Fibroblast of mammary gland (primary cell): ENCODE data around the gene CCDC152.

Source experiments
- DNase-seq: peaks from one replicate; pipeline ENCODE4 v3.0.0-alpha.2; 2010; ENCODE audit warnings: low read depth
- H3K4me3 ChIP-seq: 2 replicates; pipeline ENCODE4 v1.5.1; 2011; ENCODE audit warnings: low read depth, mild to moderate bottlenecking, low read length, moderate library complexity; ENCODE audit not compliant: control insufficient read depth
- TF ChIP-seq, protein P1 (sequence below): conservative IDR thresholded peaks from 2 replicates; pipeline ENCODE4 v1.5.1; 2011; ENCODE audit warnings: low read depth, low read length, inconsistent platforms; ENCODE audit not compliant: control insufficient read depth, insufficient read depth

CCDC152 gene

DNA sequence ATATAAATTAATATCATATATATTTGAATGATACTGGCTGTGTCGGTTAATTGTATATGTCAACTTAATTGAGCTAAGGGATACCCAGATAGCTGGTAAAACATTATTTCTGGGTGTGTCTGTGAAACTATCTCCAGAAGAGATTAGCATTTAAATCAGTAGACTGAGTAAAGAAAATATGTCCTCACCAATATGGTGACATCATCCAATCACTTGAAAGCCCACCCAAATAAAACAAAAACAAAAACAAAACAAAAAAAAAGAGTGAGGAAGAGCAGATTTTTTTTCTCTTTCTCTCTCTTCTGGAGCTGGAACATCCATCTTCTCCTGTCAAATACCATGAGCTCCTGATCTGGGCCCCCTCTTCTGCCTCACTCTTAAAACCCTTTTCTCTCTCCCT lies 15.7 kb upstream of the CCDC152 start:
- no peak for DNase-seq
- TF ChIP-seq, protein P1, sequence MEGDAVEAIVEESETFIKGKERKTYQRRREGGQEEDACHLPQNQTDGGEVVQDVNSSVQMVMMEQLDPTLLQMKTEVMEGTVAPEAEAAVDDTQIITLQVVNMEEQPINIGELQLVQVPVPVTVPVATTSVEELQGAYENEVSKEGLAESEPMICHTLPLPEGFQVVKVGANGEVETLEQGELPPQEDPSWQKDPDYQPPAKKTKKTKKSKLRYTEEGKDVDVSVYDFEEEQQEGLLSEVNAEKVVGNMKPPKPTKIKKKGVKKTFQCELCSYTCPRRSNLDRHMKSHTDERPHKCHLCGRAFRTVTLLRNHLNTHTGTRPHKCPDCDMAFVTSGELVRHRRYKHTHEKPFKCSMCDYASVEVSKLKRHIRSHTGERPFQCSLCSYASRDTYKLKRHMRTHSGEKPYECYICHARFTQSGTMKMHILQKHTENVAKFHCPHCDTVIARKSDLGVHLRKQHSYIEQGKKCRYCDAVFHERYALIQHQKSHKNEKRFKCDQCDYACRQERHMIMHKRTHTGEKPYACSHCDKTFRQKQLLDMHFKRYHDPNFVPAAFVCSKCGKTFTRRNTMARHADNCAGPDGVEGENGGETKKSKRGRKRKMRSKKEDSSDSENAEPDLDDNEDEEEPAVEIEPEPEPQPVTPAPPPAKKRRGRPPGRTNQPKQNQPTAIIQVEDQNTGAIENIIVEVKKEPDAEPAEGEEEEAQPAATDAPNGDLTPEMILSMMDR: no peak
- H3K4me3 ChIP-seq: no peak overlapping the region

GRCh38 chr5:42745426-42745825 lies 11.2 kb upstream of the CCDC152 start:
- H3K4me3 ChIP-seq: no peak overlapping the region
- DNase-seq: peak; percentile 11
- TF ChIP-seq, protein P1: peak; percentile 52

GRCh38 chr5:42745856-42746255 lies 10.8 kb upstream of the CCDC152 start:
- TF ChIP-seq, protein P1: no peak
- no peak overlapping the region for H3K4me3 ChIP-seq
- no peak for DNase-seq

DNA sequence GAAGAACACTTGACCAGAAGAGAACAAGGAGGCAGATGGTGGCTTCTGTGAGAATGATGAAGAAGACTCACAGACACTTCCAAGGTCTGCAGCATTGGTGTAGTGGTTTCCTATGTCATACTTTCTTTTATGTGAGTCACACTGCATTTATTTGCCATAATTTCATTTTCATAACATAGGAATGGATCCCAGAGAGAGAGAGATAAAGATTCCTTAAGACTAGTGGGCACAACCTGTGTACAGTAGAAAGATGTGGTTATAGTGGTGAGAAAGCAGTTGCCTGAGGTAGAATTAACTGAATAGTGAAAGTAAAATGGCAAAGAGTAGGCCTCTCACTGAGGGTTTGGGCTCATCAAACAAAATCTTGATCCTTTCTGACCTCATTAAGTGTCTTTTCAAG lies 7.6 kb upstream of the CCDC152 start:
- DNase-seq: no peak
- TF ChIP-seq, protein P1: no peak
- no peak overlapping the region for H3K4me3 ChIP-seq

DNA sequence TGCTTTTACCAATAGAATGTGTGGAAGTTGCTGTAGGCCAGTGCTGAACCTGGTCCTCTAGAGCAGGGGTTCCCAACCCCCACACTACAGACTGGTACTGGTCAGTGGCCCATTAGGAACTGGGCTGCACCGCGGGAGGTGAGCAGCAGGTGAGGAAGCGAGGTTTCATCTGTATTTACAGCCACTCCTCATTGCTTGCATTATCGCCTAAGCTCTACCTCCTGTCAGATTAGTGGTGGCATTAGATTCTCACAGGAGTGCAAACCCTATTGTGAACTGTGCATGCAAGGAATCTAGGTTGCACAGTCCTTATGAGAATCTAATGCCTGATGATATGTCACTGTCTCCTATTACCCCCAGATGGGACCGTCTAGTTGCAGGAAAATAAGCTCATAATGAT lies 6.1 kb upstream of the CCDC152 start:
- DNase-seq: no peak
- TF ChIP-seq, protein P1: no peak
- no peak overlapping the region for H3K4me3 ChIP-seq

- no peak for DNase-seq
- TF ChIP-seq, protein P1: no peak
- no peak overlapping the region for H3K4me3 ChIP-seq
Observed at GRCh38 chr5:42751044-42751443, 5.6 kb upstream of the CCDC152 start.

DNA sequence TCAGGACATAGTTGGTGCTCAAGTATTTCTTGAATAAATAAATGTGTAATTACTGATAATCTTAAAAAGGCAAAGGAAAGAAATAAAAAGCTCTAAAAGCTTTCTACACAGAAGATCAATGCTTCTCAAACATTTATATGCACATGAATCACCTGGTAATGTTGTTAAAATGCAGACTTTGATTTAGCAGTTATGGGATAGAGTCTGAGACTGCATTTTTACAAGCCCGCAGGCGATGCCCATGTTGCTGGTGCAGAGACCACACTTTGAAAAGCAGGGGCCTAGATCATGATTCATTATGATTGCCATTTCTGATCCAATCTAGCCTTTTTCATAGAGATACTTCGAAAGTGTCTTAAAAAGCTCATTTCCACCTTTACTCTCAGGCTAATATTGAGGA lies 3.5 kb upstream of the CCDC152 start:
- H3K4me3 ChIP-seq: no peak overlapping the region
- no peak for DNase-seq
- TF ChIP-seq, protein P1: no peak
